GM18858 (cell line): ENCODE data around the gene BARD1.
"Not testable (repeated sequence)": the region's sequence is repeated elsewhere in the genome, so short reads cannot be mapped to it uniquely, and the experiment has no call there.

Experiments used
- ATAC-seq: cut with Tn5 transposase; IDR thresholded peaks from one replicate; pipeline ENCODE4 v1.9.1; 2021; ENCODE audit not compliant: unreplicated experiment

Gene BARD1

GRCh38 chr2:214808981-214809750 is at the start of gene BARD1:
TSS of gene BARD1 (minus strand) at chr2:214809683. CDS start at chr2:214809569, 114 bp downstream.
- ATAC-seq: peak; percentile 19

- ATAC-seq: no peak
These were observed 46.7 kb upstream of the BARD1 start for GRCh38 chr2:214856137-214856536.

GRCh38 chr2:214853906-214854305 is 44.4 kb upstream of the BARD1 start:
- no peak for ATAC-seq

- no peak for ATAC-seq
These were observed 34.3 kb upstream of the BARD1 start for GRCh38 chr2:214843823-214844222.

GRCh38 chr2:214839464-214839863 is 30.0 kb upstream of the BARD1 start:
- peak; percentile 88 for ATAC-seq

- no peak for ATAC-seq
These were observed 28.0 kb upstream of the BARD1 start for GRCh38 chr2:214837466-214837865.

GRCh38 chr2:214836568-214836967 is 27.1 kb upstream of the BARD1 start:
- ATAC-seq: no peak

GRCh38 chr2:214830794-214831346 is 21.4 kb upstream of the BARD1 start:
- ATAC-seq: peak; percentile 46

- ATAC-seq: no peak
These were observed 6.6 kb upstream of the BARD1 start for GRCh38 chr2:214816008-214816533.

- ATAC-seq: no peak
These were observed 1.2 kb upstream of the BARD1 start for GRCh38 chr2:214810671-214811070.

- peak; percentile 87 for ATAC-seq
These were observed 475 bp upstream of the BARD1 start for GRCh38 chr2:214809751-214810564.

- ATAC-seq: no peak
These were observed 1.8 kb downstream of the BARD1 start for GRCh38 chr2:214807653-214808052.

- no peak for ATAC-seq
These were observed 7.6 kb downstream of the BARD1 start for GRCh38 chr2:214801768-214802397.

GRCh38 chr2:214801068-214801467 is 8.4 kb downstream of the BARD1 start:
- no peak for ATAC-seq

- ATAC-seq: no peak
These were observed 9.3 kb downstream of the BARD1 start for GRCh38 chr2:214800180-214800579.

- no peak for ATAC-seq
These were observed 12.6 kb downstream of the BARD1 start for GRCh38 chr2:214796911-214797310.

GRCh38 chr2:214783181-214783580 is 26.3 kb downstream of the BARD1 start:
- ATAC-seq: not testable (repeated sequence)

GRCh38 chr2:214782671-214783070 is 26.8 kb downstream of the BARD1 start:
- ATAC-seq: no peak

- ATAC-seq: no peak
These were observed 28.3 kb downstream of the BARD1 start for GRCh38 chr2:214781226-214781625.

GRCh38 chr2:214775971-214776370 is 33.5 kb downstream of the BARD1 start:
- ATAC-seq: no peak

GRCh38 chr2:214774108-214774507 is 35.4 kb downstream of the BARD1 start:
- no peak for ATAC-seq
